SK-N-SH (cell line): ENCODE measurements around the gene MAD1L1. TPM values are rescaled to one million over a fixed set of nuclear protein-coding genes. Genes with fewer than 3 reads are reported as not detected.
A peak's percentile ranks its signal among the peaks of the same experiment; 100 is the strongest.
"Not testable (repeated sequence)": the region's sequence is repeated elsewhere in the genome, so short reads cannot be mapped to it uniquely, and the experiment has no call there.

Experiments
- CTCF ChIA-PET: fragments of 300-600, 350-600 bp; formaldehyde crosslinking; extraction: SDS; loops from one replicate; lab custom pipeline; 2021; lab: Yijun Ruan, JAX
- POLR2A ChIA-PET: fragments of 350-600 bp; sonication (Branson Sonifier 250); formaldehyde crosslinking; extraction: SDS; loops from one replicate; lab custom pipeline; 2020; ENCODE audit warnings: antibody characterized with exemption, inconsistent platforms; lab: Yijun Ruan, JAX
- DNase-seq: peaks from one replicate; pipeline ENCODE4 v3.0.0; 2012
- H2AFZ ChIP-seq: fragments of 200-600 bp; sonication (generic); 2 replicates; pipeline ENCODE4 v1.8.1; 2016; ENCODE audit warnings: antibody characterized with exemption, mild to moderate bottlenecking, low read depth
- H3F3A ChIP-seq: fragments of 200-600 bp; sonication (generic); replicated peaks from 2 replicates; pipeline ENCODE3; 2016; ENCODE audit warnings: antibody characterized with exemption, mild to moderate bottlenecking; ENCODE audit not compliant: insufficient read depth
- H3K27ac ChIP-seq, 2 experiments: fragments of 200-500 bp in 1 of 2; fragments of 200-600 bp in 1 of 2; sonication (Bioruptor generic) in 1 of 2; sonication (generic), shearing (Covaris generic) in 1 of 2; 2 replicates each; pipeline versions ENCODE4 v1.5.1 to v1.6.1; 2014 to 2016; ENCODE audit warnings: low read depth in 2 of 2, inconsistent platforms in 1 of 2, low read length in 1 of 2, mild to moderate bottlenecking in 1 of 2, mixed read lengths in 1 of 2
- H3K27me3 ChIP-seq: fragments of 200-600 bp; sonication (generic), shearing (Covaris generic); 2 replicates; pipeline ENCODE4 v1.6.1; 2016; ENCODE audit warnings: mixed run types; ENCODE audit not compliant: insufficient read depth
- H3K36me3 ChIP-seq, 2 experiments: fragments of 200-500 bp in 1 of 2; fragments of 200-600 bp in 1 of 2; sonication (Bioruptor generic) in 1 of 2; sonication (generic) in 1 of 2; replicated peaks in 1 of 2; 2 replicates each; pipeline versions ENCODE3 to v1.5.1; 2014 to 2016; ENCODE audit warnings: low read length in 1 of 2, mild to moderate bottlenecking in 1 of 2; ENCODE audit not compliant: insufficient read depth in 2 of 2, control insufficient read depth in 1 of 2
- H3K4me1 ChIP-seq, 2 experiments: fragments of 200-500 bp in 1 of 2; fragments of 200-600 bp in 1 of 2; sonication (Bioruptor generic) in 1 of 2; sonication (generic), shearing (Covaris generic) in 1 of 2; 2 replicates each; pipeline versions ENCODE4 v1.5.1 to v1.6.1; 2014 to 2016; ENCODE audit warnings: low read depth in 1 of 2, low read length in 1 of 2, mixed run types in 1 of 2; ENCODE audit not compliant: insufficient read depth in 2 of 2, control insufficient read depth in 1 of 2
- H3K4me2 ChIP-seq: fragments of 200-600 bp; sonication (generic), shearing (Covaris generic); 2 replicates; pipeline ENCODE4 v1.6.1; 2017; ENCODE audit warnings: mixed run types
- H3K4me3 ChIP-seq, 2 experiments: fragments of 200-500 bp in 1 of 2; fragments of 200-600 bp in 1 of 2; sonication (Bioruptor generic) in 1 of 2; sonication (generic), shearing (Covaris generic) in 1 of 2; 2 replicates each; pipeline versions ENCODE4 v1.5.1 to v1.8.1; 2014 to 2016; ENCODE audit warnings: low read depth in 2 of 2, inconsistent platforms in 1 of 2, low read length in 1 of 2, mild to moderate bottlenecking in 1 of 2, mixed read lengths in 1 of 2, moderate library complexity in 1 of 2
- H3K79me2 ChIP-seq: fragments of 200-600 bp; sonication (generic); 2 replicates; pipeline ENCODE4 v1.8.1; 2017; ENCODE audit warnings: mild to moderate bottlenecking; ENCODE audit not compliant: insufficient read depth
- H3K9ac ChIP-seq: fragments of 200-600 bp; sonication (generic); 2 replicates; pipeline ENCODE4 v1.6.1; 2017; ENCODE audit warnings: mixed run types
- H3K9me2 ChIP-seq: fragments of 200-600 bp; sonication (generic); 2 replicates; pipeline ENCODE4 v1.6.1; 2017; ENCODE audit warnings: mixed run types
- H3K9me3 ChIP-seq: fragments of 200-600 bp; sonication (generic); 2 replicates; pipeline ENCODE4 v1.6.1; 2017; ENCODE audit warnings: mixed run types, mild to moderate bottlenecking, moderate library complexity
- H4K20me1 ChIP-seq: fragments of 200-600 bp; sonication (generic); 2 replicates; pipeline ENCODE4 v1.6.1; 2017; ENCODE audit warnings: mild to moderate bottlenecking, mixed run types; ENCODE audit not compliant: insufficient read depth
- ELF1 ChIP-seq: IDR thresholded peaks from 2 replicates; pipeline ENCODE4 v1.4.0; 2012
- EZH2phosphoT487 ChIP-seq: fragments of 200-600 bp; sonication (generic); IDR thresholded peaks from 2 replicates; pipeline ENCODE4 v1.6.1; 2017; ENCODE audit warnings: low read depth, mixed run types, mild to moderate bottlenecking, antibody characterized with exemption, moderate library complexity, borderline replicate concordance
- GATA2 ChIP-seq: sonication (generic); formaldehyde crosslinking; IDR thresholded peaks from 2 replicates; pipeline ENCODE4 v1.5.0; 2020; ENCODE audit warnings: mild to moderate bottlenecking, missing genetic modification reagents
- MXI1 ChIP-seq: IDR thresholded peaks from 2 replicates; pipeline ENCODE4 v1.6.1; 2012; ENCODE audit warnings: mild to moderate bottlenecking, low read depth, low read length, improper control_type of control experiment
- NFIC ChIP-seq: IDR thresholded peaks from 2 replicates; pipeline ENCODE4 v1.4.0; 2012; ENCODE audit warnings: borderline replicate concordance
- RCOR1 ChIP-seq: fragments of 150-350 bp; IDR thresholded peaks from 2 replicates; pipeline ENCODE4 v1.6.1; 2017; ENCODE audit warnings: antibody characterized with exemption, low read length
- RFX5 ChIP-seq: IDR thresholded peaks from 2 replicates; pipeline ENCODE4 v1.6.1; 2012; ENCODE audit warnings: mild to moderate bottlenecking, improper control_type of control experiment, low read length
- YY1 ChIP-seq: IDR thresholded peaks from 2 replicates; pipeline ENCODE4 v1.4.0; 2012; ENCODE audit warnings: low read depth, mild to moderate bottlenecking
- WGBS: methylation state at CpG from one replicate; pipeline ENCODE4 v1.1.6; 2017; ENCODE audit warnings: low lambda C conversion rate; 5-methylcytosine and 5-hydroxymethylcytosine counted together
- polyA plus RNA-seq, 3 experiments: library from polyadenylated mRNA; depleted of rRNA; stranded (reverse); fragments of >200 nt; gene quantifications; 2 replicates each; pipeline ENCODE4 v1.2.3, GENCODE V29; 2012
- TF ChIP-seq, protein P1 (sequence below): fragments of 150-350 bp; IDR thresholded peaks from 2 replicates; pipeline ENCODE4 v1.6.1; 2017; ENCODE audit warnings: antibody characterized with exemption, low read length, low read depth, borderline replicate concordance
- TF ChIP-seq, protein P2 (sequence below): fragments of 150-350 bp; IDR thresholded peaks from 2 replicates; pipeline ENCODE4 v1.6.1; 2016; ENCODE audit warnings: mild to moderate bottlenecking, low read depth, low read length

Gene MAD1L1
- polyA plus RNA-seq, 1 of the 3 experiments (the other 2 are of a cell fraction) = 46.2 TPM

DNA sequence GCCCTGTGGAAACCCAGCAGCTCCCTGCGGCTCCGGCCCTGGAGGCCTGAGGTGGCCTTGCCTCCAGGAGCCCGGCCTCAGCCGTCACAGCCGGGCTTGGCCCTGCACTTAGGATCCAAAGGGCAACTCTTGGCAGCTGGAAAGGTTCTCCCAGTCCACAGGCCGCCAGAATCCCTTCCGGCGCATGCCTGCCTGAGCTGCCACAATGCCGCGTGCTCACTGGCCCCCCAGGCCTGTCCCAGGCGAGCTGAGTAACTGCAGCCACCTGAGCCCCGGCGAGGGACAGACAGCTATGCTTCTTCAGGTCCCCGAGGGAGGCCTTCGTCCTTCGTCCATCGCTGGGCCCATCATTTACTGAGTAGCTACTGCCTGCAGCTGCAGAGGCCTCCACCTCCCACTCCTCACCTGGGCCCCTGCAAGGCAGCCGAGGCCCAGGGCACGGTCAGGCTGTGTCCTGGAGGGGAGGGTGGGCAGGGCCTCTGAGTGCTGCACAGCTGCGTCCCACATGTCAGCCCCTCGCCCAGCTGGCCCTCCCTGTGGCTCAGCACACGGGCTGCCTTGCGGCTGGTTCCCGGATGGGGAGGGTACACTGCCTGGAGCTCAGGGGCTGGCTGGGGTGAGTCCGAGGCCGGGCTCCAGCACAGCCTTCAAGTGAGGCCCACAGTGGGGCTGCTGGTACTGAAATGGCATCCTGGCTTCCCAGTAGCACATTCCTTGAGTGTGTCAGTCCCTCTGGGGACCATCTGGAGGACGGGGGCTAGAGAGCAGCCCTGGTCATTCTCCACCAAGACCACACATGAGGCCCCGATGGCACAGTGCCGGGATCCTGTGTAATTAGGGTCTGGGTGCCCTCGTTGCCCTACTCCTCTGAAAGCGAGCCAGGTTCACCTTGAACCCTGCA, 390.2 kb downstream of the MAD1L1 start (continued):
- TF ChIP-seq, protein P1, sequence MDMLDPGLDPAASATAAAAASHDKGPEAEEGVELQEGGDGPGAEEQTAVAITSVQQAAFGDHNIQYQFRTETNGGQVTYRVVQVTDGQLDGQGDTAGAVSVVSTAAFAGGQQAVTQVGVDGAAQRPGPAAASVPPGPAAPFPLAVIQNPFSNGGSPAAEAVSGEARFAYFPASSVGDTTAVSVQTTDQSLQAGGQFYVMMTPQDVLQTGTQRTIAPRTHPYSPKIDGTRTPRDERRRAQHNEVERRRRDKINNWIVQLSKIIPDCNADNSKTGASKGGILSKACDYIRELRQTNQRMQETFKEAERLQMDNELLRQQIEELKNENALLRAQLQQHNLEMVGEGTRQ = no peak
- TF ChIP-seq RCOR1 (peak; percentile 39), NFIC (no peak), YY1 (no peak), GATA2 (CRISPR knock-in tag) (0 out of 2 replicates have a peak, but pooled peaks have one; percentile 32), MXI1 (no peak), EZH2phosphoT487 (no peak), RFX5 (no peak), ELF1 (no peak)
- TF ChIP-seq, protein P2, sequence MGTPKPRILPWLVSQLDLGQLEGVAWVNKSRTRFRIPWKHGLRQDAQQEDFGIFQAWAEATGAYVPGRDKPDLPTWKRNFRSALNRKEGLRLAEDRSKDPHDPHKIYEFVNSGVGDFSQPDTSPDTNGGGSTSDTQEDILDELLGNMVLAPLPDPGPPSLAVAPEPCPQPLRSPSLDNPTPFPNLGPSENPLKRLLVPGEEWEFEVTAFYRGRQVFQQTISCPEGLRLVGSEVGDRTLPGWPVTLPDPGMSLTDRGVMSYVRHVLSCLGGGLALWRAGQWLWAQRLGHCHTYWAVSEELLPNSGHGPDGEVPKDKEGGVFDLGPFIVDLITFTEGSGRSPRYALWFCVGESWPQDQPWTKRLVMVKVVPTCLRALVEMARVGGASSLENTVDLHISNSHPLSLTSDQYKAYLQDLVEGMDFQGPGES = no peak

DNA sequence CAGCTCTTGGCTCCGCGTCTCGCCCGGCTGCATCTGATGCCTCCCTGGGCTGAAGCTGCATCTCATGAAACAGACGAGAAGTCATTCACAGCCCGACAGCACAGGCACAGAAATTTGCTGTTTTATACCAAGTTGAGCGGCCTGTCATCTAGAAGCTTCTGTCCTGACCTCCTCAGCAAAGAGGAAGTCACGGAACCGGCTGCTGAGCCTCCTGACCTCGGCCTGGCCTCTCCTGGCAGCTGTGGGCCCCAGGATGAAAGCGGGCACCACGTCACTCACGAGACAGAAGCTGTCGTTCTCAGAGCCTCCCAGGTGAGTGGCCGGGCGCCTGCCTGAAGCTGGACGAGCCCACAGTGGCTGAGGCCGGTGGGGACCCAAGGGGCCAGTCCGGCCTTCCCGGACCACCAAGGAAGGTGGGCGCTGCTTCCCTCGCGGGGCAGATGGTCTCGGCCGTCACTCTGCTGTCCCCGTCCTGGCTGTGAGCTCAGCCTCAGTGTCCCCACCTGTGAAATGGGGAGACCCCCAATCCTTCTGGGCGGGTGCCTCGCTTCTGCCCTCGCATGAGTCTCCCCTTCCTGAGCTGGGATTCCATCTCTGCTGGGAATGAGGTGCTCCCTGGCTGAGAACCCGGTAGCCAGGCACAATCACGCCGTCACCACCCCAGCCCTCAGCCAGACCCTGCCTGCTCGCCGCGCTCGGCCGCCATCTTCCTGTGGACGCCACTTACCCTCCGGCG, 391.3 kb downstream of the MAD1L1 start:
- H3K9me2 ChIP-seq, H4K20me1 ChIP-seq, H3K79me2 ChIP-seq, H3K4me3 ChIP-seq, H3K9ac ChIP-seq, H3K36me3 ChIP-seq, H3K27me3 ChIP-seq, DNase-seq, H3K9me3 ChIP-seq, H3F3A ChIP-seq, H2AFZ ChIP-seq, H3K4me2 ChIP-seq: not testable (repeated sequence)
- peak overlapping the region in 1 of 2 experiments; percentile 84; a peak in 2 of 4 replicates for H3K27ac ChIP-seq
- ChIA-PET POLR2A (interaction anchor here (1.1 kb wide), 1 partner anchor 11 kb away, joined by 3 read pairs; no protein-coding TSS in a partner anchor), CTCF (interaction anchor here (0.7 to 2.7 kb wide), 6 partner anchors 11 to 263 kb away, joined by 3 to 12 read pairs (median 4); no protein-coding TSS in a partner anchor)
- peaks cover 0 to 84% of the 10 kb centered on the region in 2 experiments; a peak in 2 of 4 replicates for H3K4me1 ChIP-seq
- WGBS = 96% methylated on average over 33 of the region's 40 CpGs

DNA sequence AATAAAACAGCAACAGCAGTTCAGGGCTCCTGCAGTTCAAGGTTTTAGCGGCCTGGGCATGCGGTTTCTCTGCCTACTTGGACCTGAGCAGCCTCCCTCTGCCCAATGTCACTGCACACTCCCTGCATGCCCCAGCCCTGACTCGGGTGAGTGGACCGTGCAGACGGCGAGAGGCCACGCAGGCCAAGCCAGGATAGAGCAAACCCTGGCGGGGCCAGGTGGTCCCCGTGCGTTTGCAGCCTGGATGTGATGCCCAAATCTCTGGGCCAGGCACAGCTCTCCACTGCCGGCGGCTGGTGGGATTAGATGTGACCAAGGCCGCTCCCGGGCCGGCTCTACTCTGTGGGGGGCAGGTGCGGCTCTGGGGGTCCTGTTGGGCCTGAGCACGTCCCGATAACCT, 392.0 kb downstream of the MAD1L1 start:
- POLR2A ChIA-PET, H3K27me3 ChIP-seq: not testable (repeated sequence)
- 97% methylated on average over 7 of the region's 18 CpGs for WGBS

More for the DNA sequence above, 392.0 kb downstream of the MAD1L1 start:
- H3K9ac ChIP-seq, H3K79me2 ChIP-seq, H3F3A ChIP-seq, DNase-seq, H4K20me1 ChIP-seq, H2AFZ ChIP-seq, H3K4me3 ChIP-seq, H3K9me3 ChIP-seq, H3K4me2 ChIP-seq, H3K9me2 ChIP-seq, H3K36me3 ChIP-seq, CTCF ChIA-PET, H3K27ac ChIP-seq: not testable (repeated sequence)
- H3K4me1 ChIP-seq = peaks cover 0 to 77% of the 10 kb centered on the region in 2 experiments; a peak in 2 of 4 replicates
